Vagina (tissue), 2 donors: ENCODE data around the gene KLK12.

ENCODE experiments used
- POLR2AphosphoS5 ChIP-seq, 2 donors: sonication (generic); formaldehyde crosslinking; IDR thresholded peaks; one replicate each; pipeline ENCODE4 v1.9.0; 2017; ENCODE audit warnings: antibody characterized with exemption in 2 of 2, mild to moderate bottlenecking in 2 of 2, low read depth in 1 of 2; ENCODE audit not compliant: insufficient read depth in 1 of 2
- TF ChIP-seq, protein P1 (sequence below), 3 experiments: fragments of 450-650 bp in 2 of 3; fragments of 200-600 bp in 1 of 3; sonication (generic) in 1 of 3; IDR thresholded peaks; one replicate each; pipeline ENCODE4 v1.5.1; 2017 to 2019; ENCODE audit warnings: antibody characterized with exemption in 3 of 3, mild to moderate bottlenecking in 2 of 3, moderate library complexity in 2 of 3

GRCh38 chr19:50983625-50984292 lies 51.0 kb downstream of the KLK12 start, which contains the start of gene KLK7:
- TF ChIP-seq, protein P1, sequence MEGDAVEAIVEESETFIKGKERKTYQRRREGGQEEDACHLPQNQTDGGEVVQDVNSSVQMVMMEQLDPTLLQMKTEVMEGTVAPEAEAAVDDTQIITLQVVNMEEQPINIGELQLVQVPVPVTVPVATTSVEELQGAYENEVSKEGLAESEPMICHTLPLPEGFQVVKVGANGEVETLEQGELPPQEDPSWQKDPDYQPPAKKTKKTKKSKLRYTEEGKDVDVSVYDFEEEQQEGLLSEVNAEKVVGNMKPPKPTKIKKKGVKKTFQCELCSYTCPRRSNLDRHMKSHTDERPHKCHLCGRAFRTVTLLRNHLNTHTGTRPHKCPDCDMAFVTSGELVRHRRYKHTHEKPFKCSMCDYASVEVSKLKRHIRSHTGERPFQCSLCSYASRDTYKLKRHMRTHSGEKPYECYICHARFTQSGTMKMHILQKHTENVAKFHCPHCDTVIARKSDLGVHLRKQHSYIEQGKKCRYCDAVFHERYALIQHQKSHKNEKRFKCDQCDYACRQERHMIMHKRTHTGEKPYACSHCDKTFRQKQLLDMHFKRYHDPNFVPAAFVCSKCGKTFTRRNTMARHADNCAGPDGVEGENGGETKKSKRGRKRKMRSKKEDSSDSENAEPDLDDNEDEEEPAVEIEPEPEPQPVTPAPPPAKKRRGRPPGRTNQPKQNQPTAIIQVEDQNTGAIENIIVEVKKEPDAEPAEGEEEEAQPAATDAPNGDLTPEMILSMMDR (IDR thresholded peaks at IDR 0.05): no peak
- TF ChIP-seq POLR2AphosphoS5 (IDR thresholded peaks at IDR 0.05; ENCODE audit: insufficient read depth in 1 of 2, low read depth in 1 of 2): no peak
